ENCODE results near the gene CACNA1C.

The CACNA1C gene

DNA sequence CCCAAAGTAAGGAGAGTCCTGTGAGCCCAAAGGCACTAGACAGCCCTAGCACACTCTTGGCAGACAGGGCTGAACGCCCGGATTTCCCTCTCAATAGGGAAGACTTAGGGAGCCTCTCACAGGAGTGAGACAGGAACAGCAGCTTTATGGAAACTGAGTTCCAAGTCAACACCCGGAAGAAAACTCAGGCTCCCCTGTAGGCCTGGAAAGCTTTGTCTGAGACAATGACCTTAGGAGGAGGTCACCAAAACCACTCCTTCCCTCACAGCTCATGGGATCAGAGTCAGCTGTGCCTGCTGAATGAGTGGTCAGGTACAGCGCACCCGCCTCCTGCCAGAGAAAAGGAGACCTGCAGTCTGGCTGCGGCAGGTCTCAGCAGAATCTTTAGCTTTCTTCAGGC lies 229.5 kb downstream of the CACNA1C start:
- no peak for DNase-seq (ENCODE audit: low read depth)

DNA sequence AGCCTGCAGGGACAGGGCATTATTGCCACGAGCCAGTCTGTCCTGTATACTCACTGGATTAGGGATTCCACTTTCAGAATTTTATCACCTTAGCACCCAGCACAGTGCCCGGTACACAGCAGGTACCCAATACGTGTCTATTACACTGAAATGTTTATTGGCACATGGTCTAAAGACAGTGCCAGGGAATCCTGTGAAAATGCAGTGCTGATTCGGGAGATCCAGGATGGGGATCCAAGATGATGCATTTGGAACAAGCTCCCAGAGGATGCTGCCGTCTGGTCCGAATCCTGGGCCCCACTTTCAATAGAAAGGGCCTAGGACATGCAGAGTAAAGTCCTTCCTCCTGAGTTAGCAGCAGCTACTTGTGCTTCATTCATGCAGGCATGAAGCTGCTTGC lies 230.7 kb downstream of the CACNA1C start:
- no peak for DNase-seq (ENCODE audit: low read depth)

DNA sequence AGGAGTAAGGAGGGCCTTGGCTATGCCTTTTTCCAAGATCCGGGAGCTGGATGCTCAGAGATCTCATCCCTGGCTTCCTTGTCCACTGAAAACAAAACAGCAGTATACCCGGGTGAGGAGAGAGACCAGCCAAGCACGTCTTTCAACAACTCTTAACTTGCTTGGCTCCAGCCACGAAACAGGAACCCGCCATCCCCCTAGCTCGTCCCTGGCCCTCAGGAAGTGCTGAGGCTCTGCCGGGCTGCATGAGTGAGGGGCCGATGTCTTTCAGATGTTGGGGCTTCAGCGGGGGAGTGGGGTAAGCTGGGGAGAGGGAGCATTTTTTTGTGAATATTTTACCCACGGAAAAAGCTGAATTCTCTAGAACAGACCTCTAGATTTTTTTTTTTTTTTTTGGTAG lies 231.1 kb downstream of the CACNA1C start:
- no peak for DNase-seq (ENCODE audit: low read depth)

DNA sequence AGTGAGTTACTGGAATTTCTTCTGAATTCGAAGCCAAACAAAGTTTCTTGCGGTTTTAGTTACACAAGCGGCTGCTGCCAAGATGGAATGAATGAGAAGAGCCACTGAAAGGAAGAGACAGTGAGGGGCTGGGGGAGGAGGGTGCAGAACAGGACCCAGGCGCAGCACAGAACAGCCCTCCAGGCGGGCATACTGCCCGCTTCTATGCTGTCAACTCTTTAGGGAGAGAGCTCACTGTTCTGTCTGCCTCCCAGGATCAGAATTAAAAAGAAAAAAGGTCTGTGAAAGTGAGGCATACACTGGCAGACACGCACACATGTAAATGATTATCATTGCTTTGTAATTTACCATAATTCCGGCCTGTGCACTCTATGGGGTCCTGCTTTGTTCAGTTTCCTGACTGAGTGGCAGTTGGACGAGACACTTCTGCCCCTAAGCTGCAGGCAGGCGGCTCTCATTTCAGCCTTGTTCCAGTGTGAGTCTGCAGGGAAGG lies 231.6 kb downstream of the CACNA1C start:
- DNase-seq (ENCODE audit: low read depth) = no peak

DNA sequence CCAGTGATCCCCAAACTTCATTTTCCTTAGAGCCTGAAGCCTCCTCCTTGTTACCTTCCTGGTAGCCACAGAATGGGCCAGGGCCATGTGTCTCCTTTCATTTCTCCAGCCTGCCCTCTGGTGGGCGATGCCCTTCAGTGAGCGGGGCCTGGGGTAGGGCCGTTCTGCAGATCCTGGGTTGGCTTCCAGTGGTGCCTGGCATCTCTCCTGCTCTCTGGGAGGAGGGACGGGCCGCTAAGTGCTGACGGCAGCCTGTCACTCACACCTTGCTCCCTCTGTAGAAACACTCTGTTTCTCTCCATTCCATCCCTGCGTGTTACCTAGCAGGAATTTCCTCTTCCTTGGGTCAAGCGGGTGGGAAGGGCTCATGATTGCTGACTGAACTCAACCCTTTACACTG lies 232.1 kb downstream of the CACNA1C start:
- DNase-seq (ENCODE audit: low read depth) = no peak

DNA sequence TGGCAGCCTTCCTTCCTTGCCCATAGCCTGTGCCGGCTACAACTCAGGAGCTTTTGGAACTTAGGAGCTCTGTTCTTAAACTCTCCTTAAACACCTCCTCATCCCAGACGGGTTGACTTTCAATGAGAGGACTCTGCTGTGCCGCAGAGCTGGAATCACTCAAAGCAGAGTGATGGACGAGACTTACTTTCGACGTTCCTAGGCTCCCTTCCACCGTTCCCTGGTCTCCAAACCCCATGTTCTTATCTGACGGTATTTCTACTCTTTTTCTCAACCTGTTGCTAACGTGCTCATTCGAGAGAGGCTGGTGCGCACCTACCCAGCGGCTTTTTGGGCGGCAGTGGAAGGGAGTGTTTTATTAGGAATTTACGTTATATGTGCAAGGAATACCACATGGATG lies 232.7 kb downstream of the CACNA1C start:
- no peak for DNase-seq (ENCODE audit: low read depth)

DNA sequence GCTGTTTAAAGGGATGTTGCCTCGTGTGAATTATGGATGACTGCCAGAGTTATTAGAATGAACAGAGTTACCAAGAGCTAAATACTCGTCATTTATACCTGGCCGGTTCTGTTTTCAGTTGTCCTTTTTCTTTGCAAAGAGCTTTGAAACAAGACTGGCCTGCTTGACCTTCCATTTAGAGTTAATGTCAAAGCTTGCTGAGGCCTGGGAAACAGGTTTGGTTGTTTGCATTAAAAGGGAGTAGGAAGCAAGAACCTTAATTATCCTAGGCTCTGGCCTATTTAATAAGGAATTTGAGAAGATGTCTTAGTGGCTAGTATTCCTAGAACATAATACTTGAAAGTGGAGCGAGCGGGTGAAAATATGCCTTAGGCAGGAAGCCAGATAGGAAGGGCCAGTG lies 233.3 kb downstream of the CACNA1C start:
- no peak for DNase-seq (ENCODE audit: low read depth)

DNA sequence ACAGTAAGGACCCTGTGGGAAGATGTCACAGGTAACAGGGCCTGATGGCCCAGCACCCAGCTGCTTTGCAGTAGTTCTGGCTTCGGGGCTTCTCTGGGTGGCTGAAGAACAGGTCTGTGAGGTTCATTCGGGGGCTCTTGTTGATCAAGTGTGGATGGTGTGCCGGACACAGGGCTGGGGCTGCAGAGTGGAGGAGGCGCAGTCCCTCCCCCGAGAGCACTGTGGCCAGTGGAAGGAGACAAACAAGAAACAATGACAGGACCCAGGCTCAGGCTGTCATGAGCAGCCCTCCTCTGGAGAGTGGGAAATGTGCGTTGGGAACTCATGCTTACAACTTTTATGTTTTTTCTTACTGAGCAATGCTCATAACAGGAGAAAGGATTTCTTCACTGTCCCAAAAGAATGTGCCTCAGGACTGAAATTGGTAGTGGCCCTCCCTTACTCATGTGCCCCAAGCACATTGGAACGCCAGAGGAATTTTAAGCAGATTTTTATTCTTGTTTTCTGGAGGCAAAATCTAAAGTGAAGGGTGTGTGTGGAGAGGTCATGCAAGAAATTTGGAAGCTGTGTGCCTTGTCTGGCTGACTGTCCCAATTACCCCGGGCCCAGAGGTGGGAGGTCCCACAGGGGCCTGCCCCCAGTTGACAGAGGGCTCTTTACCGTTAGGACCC lies 233.8 kb downstream of the CACNA1C start:
- no peak for DNase-seq (ENCODE audit: low read depth)

DNA sequence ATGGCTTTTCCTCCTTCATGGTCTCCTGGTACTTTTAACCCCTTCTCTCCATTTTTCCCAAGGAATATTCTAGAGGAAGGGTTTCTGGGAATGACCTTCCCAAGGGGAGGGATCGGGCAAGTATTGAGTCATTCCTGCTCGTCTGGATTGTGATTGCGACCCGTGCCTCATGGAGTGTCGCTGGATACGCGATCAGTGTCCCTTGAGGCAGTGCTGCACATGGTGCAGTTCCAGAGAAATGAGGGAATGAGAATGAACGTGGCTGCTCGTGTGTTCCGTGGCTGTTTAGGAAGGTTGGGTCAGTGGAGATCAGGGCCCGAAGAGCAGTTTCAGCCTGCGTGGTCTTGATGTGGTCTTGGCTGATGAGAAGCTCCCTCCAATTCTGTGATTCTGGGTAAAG lies 234.4 kb downstream of the CACNA1C start:
- DNase-seq (ENCODE audit: low read depth) = no peak

DNA sequence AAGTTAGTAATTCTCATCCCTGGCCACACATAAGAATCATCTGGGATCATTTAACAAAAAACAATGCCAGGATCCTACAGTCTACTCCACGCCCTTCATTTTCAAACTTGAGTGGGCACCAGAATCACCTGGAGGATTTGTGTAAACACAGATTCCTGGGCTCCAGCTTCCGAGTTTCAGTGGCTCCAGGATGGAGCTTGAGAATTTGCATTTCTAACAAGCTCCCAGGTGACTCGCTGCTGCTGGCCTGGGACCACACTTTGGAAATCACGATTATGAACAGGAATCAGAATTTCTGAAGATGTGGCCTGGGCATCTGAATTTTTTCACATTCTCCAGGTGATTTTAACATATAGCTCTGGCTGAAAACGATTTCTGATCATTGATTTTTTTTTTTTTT lies 234.8 kb downstream of the CACNA1C start:
- no peak for DNase-seq (ENCODE audit: low read depth)

DNA sequence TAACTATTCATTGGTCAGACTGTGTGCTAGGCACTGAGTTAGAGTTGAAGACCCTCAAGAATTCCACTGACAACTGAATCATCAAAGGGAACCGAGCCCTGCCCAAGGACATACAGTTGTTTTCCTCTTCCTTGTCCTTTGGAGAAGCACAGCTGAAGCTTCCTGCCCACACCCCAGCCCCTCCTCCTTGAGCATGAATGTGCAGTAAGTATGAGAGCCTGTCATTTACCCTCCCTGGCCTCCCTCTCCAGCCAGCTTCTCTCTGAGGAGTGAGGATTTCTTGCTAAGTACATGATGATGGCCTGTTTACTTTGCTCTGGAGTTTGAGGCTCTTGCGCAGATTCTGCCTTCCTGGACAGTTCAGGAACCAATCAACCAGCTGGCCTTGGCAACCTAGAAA lies 235.2 kb downstream of the CACNA1C start:
- no peak for DNase-seq (ENCODE audit: low read depth)

DNA sequence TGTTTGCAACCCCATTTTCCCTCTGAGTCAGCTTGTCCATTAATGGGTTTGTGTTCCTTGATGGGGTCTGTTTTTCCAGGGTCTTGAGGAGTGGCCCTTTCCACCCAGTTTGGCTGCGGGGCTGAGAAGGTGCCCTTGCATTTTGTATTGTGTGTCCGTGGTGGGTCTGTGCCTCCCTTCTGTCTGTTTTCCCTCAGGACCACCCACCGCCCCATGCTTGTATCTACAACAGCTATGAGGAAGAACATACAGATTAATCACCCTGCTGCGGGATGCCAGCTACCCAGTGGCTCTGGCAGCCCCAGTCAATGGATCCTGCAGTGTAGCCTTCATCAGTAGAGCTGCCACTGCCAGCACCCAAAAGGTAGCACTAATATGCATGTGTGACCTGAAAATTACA lies 235.7 kb downstream of the CACNA1C start:
- DNase-seq (ENCODE audit: low read depth) = no peak

DNA sequence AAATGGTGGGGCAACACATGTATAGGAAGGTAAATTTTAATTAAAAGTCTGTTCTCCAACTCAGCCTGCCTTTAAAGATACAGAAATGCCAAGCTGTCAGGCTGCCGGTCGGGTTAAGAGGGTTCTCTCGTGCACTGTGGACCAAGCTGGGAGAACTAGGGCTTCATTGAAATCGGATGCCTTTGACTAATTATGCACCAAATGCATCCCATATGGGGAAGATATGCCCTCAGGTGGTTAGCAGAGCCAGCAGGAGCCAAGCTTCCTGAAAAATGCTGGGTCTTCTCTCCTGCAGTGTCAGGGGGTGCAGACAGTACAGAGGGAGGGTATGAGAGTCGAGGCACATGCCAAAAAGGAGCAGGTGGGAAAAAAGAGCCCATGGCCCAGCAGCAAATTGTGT lies 236.1 kb downstream of the CACNA1C start:
- no peak for DNase-seq (ENCODE audit: low read depth)

DNA sequence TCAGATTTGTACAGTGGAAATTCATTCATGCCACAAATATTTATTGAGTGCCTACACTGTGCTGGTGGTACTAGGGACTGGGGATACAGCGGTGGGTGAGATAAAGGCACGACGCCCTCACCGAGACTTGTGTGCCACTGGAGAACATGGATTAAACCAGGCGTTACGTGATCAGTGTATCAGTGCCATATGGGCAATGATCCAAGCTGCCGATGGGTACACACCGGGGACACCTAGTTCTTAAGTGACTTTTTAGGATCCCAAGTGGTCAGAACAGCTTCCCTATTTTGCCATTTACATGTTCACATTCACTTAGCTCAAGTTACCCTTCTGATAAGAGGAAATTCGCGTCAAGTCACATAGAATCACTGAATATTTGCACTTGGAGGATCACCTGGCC lies 236.7 kb downstream of the CACNA1C start:
- DNase-seq (ENCODE audit: low read depth) = no peak

DNA sequence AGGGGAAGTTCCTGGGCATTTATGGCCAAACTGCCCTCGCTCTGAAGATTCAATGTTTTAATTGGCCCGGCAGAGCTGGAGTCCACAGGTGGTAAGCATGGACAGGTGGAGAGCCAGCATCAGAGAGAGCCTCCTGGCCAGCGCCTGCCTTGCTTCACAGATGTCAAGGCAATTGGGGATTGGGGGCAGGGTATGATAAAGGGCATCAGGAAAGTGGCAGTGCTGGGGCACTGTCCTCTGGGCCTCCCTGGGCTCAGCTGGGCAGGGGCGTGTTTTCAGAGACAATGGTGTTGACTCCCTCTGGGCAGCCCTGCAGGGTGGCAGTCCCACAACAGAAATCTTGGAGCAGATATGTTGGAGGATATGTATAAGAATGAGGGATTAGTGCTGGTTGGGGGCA lies 237.3 kb downstream of the CACNA1C start:
- no peak for DNase-seq (ENCODE audit: low read depth)

DNA sequence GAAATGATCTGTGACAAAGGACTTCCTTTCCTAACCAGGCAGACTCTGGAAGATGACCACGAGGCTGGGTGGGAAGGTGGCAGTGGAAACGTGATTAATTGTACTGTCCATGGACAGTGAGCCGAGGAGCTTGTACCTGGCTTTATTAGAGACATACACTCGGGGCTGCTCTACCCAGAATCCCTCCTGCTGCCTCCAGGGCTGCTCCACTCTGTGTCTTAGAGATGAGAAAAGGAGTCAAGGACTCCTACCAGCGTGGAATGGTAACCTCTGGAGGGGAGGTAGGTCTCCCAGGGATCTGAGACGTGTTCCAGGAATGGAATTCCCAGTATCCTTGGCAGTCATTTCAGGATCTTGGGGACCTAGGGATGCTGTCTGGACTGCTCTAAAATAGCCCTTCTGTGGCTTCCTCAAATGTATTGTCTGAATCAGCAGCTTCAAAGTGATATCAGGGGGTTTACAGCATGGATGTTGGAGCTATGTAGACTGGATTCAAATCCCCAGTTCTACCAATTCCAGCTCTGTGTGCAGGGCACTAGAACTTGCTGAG lies 237.8 kb downstream of the CACNA1C start:
- no peak for DNase-seq (ENCODE audit: low read depth)

DNA sequence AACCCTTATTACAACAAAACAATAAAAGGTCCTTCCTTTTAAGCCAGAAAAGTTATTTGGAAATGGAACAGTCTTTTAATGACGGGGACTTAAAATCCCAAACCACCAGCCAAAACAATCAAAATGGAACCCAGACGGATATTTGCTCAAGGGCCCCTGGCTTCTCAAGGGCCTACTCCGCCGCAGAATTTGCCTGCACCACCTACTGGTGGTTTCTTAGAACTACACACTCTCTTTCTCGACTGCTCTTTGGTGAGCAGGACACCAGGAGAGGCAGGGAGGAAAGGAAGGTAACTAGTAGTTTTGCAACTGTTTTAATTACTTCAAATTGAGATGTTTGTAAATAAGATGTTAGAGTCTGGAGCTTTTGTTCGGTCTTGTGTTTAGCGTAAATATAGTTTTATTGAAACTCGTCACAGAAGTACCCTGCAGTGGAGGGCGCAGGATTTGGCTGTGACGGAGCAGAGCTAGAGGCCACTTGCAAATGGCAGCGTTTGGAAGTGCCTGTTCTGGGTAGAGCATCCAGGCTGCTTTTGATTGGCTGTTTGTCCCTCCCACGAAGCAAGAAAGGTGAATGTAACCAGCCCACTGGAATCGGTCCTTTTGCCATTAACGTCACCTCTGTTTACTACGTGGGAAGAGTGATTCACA lies 238.5 kb downstream of the CACNA1C start:
- no peak for DNase-seq (ENCODE audit: low read depth)

DNA sequence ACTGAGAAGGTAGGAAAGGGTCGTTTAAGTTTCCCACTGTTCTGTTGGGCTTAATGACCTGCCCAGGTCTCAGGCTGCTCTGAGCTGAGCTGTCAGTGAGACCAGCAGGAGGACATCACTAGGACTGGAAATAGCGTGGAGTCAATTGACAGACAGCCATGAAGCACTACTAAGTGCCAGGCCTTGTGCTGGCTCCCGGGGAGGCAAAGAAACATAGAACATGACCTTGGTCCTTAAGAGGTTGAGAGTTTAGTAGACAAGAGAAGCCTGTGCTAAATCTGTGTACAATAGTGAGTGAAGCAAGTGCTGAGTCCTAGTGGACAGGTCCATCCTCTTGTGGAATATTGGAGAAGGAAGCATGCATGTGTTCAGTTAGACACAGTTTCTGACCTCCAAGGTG lies 239.2 kb downstream of the CACNA1C start:
- no peak for DNase-seq (ENCODE audit: low read depth)

DNA sequence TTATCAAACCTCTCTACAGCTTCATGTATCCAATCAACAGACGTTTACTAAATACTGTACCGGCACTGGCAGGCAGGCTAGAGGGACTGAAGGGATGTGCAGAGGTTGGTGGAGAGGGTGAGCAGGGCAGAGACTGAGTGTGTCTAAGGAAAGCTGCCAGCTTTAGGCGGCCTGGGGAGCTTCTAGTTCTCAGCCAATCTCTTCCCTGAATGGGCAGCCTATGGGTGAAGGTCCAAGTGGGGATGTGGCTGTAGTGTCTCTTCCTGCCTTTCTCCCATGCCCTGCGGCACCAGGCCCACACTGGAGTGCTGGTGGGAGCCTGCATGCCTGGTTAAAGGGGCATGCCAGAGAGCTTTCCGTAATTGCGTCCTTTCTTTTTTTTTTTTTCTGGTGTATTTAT lies 239.8 kb downstream of the CACNA1C start:
- no peak for DNase-seq (ENCODE audit: low read depth)

DNA sequence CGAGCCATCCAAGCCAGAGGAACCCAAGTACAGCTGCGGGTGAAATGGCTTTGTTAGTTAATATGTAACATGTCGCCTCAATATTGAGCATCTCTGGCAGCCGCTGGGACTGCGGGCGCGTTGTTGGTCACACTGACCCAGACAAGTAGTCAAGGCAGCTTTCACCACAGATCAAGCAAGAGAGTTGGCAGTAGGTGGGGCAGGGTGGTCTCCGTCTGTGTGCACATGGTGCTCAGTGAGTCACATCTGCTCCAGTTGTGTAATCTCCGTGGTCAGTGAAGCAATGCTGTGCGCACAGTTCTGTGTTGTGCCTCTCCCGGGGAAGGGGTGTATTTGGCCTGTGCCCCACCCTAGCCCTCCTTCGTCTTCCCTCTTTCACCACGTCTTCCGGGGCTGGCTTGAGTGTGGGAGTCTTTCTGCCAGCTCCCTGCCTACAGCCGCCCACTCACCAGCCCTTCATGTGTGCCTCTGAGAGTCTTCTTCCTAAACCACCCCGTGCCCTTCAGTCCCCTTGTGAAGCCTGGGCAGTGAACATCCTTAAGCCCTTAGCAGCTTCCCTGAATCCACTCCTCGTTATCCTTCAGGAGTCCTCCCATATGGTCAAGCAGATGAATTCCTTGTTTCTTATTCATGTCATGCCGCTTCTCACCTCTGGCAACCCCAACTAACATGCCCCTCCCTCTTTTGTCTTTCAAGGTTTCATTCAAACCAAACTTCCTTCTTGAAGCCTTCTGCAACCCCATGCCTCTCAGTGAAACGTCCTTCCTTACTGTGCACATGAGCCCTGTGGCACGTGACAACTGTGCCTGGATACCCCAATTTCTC lies 242.1 kb downstream of the CACNA1C start:
- no peak for DNase-seq (ENCODE audit: low read depth)

DNA sequence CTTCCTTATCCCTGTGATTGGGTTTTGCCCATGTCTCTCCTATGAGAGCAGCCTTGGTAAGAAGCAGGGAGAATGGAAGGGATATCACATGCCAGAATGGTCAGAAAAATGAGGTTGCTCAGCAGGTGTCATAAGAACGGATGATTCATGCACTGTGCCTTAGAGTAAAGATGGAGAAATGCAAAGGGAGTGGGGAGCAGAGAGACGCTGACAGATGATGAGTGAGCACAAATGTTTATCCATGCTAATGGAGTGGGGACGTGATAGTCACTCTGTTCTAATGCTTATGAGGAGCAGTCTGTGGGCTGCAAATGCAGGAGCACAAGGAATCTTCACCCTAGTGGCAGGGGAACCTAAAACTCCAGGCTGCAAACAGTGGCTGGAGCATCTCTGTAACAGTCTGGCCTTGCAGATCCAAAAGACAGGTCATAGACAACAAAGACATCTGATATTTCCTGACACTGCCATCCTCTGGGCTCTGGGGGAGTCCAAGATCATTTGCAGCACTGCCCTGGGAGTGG lies 243.2 kb downstream of the CACNA1C start:
- DNase-seq (ENCODE audit: low read depth) = no peak

DNA sequence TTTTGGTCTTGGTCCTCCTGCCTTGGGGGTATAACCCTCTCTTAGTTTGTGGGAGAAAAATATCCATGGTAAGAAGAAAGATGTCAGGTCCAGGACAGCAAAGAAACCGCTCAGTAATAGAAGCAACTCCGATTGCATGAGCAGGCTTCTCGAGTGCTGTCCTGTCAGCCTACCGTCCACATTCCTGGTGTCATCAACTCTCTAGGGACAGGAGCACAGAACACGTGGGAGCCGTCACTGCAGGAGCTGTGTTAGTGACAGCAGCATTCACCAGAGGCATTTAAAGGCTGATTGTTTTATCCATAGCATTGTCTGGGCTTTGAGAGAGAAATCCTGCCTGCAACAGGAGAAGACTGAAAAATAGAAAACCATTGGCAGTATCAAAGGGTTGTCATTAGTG lies 244.2 kb downstream of the CACNA1C start:
- no peak for DNase-seq (ENCODE audit: low read depth)

DNA sequence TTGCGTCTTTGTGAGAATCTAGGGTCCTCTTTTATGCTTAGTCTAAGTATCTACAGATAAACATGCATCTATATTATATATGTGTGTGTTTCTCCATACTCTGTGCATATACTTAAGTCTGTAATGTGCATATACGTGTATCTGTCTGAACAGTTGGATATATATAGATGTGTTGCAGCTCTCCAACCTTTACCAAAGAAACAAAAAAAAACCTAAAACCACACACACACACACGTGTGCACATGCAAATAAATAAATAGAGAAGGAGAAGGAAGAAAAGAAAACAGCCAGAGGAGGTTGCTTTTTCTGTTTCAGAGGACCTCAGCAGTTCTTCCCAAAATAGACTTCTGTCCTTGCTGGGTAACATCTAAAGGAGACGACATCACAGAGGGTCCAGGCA lies 244.9 kb downstream of the CACNA1C start:
- DNase-seq (ENCODE audit: low read depth) = no peak

Measured in activated gamma-delta T cell treated with anti-CD3 and anti-CD28 coated beads, Interleukin-2, amount 50 U/mL, for 16 hours (primary cell).